GM19468 (cell line): ENCODE measurements around the gene NMT1.

Source experiments
- ATAC-seq: cut with Tn5 transposase; IDR thresholded peaks from one replicate; pipeline ENCODE4 v1.9.1; 2021; ENCODE audit warnings: mild to moderate bottlenecking, moderate library complexity, moderate number of reproducible peaks; ENCODE audit not compliant: unreplicated experiment; ENCODE audit errors: extremely low read depth

Gene NMT1

GRCh38 chr17:45060797-45061605 lies at the start of gene NMT1:
Gene NMT1, plus strand, starts transcription at chr17:45061317. Its CDS starts 13 bp downstream, at chr17:45061330.
- ATAC-seq = peak; percentile 67

GRCh38 chr17:45011767-45012166 lies 49.4 kb upstream of the NMT1 start:
- ATAC-seq = no peak

GRCh38 chr17:45013021-45013997 lies 47.8 kb upstream of the NMT1 start:
- ATAC-seq = no peak

GRCh38 chr17:45016237-45016636 lies 44.9 kb upstream of the NMT1 start:
- ATAC-seq = no peak

- ATAC-seq = no peak
These were observed 44.3 kb upstream of the NMT1 start for GRCh38 chr17:45016823-45017222.

GRCh38 chr17:45018514-45018847 lies 42.6 kb upstream of the NMT1 start:
- no peak for ATAC-seq

GRCh38 chr17:45018848-45019711 lies 42.0 kb upstream of the NMT1 start:
- ATAC-seq = no peak

GRCh38 chr17:45020354-45021138 lies 40.6 kb upstream of the NMT1 start:
- ATAC-seq = no peak

GRCh38 chr17:45021607-45022287 lies 39.4 kb upstream of the NMT1 start:
- no peak for ATAC-seq

GRCh38 chr17:45022288-45022648 lies 38.8 kb upstream of the NMT1 start:
- no peak for ATAC-seq

GRCh38 chr17:45022655-45023339 lies 38.3 kb upstream of the NMT1 start:
- no peak for ATAC-seq

- ATAC-seq = no peak
These were observed 32.0 kb upstream of the NMT1 start for GRCh38 chr17:45029096-45029495.

GRCh38 chr17:45029758-45030423 lies 31.2 kb upstream of the NMT1 start:
- no peak for ATAC-seq

GRCh38 chr17:45030733-45031132 lies 30.4 kb upstream of the NMT1 start:
- no peak for ATAC-seq

- ATAC-seq = no peak
These were observed 29.6 kb upstream of the NMT1 start for GRCh38 chr17:45031231-45032173.

GRCh38 chr17:45032174-45032541 lies 29.0 kb upstream of the NMT1 start:
- no peak for ATAC-seq

- no peak for ATAC-seq
These were observed 26.5 kb upstream of the NMT1 start for GRCh38 chr17:45034599-45034998.
